Keratinocyte (primary cell): Measurements from ENCODE around the gene DIAPH3. TPM values are rescaled to one million over a fixed set of nuclear protein-coding genes. Genes with fewer than 3 reads are reported as not detected.

Source experiments
- DNase-seq: peaks from one replicate; pipeline ENCODE4 v3.0.0-alpha.2; 2011; ENCODE audit warnings: low read depth, missing footprints, low spot score
- FAIRE-seq: peaks from 2 replicates; lab custom pipeline; 2011; peaks lifted over from hg19 to GRCh38; lab: Jason Lieb, UNC
- H2AFZ ChIP-seq: 2 replicates; pipeline ENCODE4 v1.6.0; 2012; ENCODE audit warnings: low read length, control low read depth, inconsistent platforms; ENCODE audit not compliant: control insufficient read depth
- H3K27ac ChIP-seq: 2 replicates; pipeline ENCODE4 v1.5.1; 2011; ENCODE audit warnings: low read length; ENCODE audit not compliant: control insufficient read depth, insufficient read depth
- H3K27me3 ChIP-seq: 3 replicates; pipeline ENCODE4 v1.6.0; 2011; ENCODE audit warnings: low read length; ENCODE audit not compliant: control insufficient read depth, insufficient read depth; ENCODE audit errors: extremely low read depth
- H3K36me3 ChIP-seq, 2 experiments: 2 replicates in 1 of 2; 3 replicates in 1 of 2; pipeline ENCODE4 v1.5.1; 2011; ENCODE audit warnings: low read length in 2 of 2, mild to moderate bottlenecking in 1 of 2; ENCODE audit not compliant: control insufficient read depth in 2 of 2, insufficient read depth in 2 of 2; ENCODE audit errors: extremely low read depth in 1 of 2
- H3K4me1 ChIP-seq: 3 replicates; pipeline ENCODE4 v1.5.1; 2011; ENCODE audit warnings: low read length; ENCODE audit not compliant: control insufficient read depth, insufficient read depth; ENCODE audit errors: extremely low read depth
- H3K4me2 ChIP-seq: 3 replicates; pipeline ENCODE4 v1.6.0; 2011; ENCODE audit warnings: low read depth, low read length; ENCODE audit not compliant: control insufficient read depth, insufficient read depth; ENCODE audit errors: extremely low read depth
- H3K4me3 ChIP-seq, 3 experiments: fragments of 200-600 bp in 1 of 3; sonication (generic) in 1 of 3; 2 replicates in 2 of 3; 3 replicates in 1 of 3; pipeline ENCODE4 v1.5.1; 2011 to 2016; ENCODE audit warnings: low read length in 3 of 3, mild to moderate bottlenecking in 3 of 3, control low read depth in 2 of 3, inconsistent platforms in 1 of 3, low read depth in 1 of 3, mixed read lengths in 1 of 3, mixed run types in 1 of 3, moderate library complexity in 1 of 3; ENCODE audit not compliant: control insufficient read depth in 2 of 3, insufficient read depth in 2 of 3; ENCODE audit errors: extremely low read depth in 1 of 3
- H3K79me2 ChIP-seq: 2 replicates; pipeline ENCODE4 v1.6.0; 2012; ENCODE audit warnings: low read length; ENCODE audit not compliant: control insufficient read depth, insufficient read depth
- H3K9ac ChIP-seq: 3 replicates; pipeline ENCODE4 v1.6.0; 2011; ENCODE audit warnings: low read length; ENCODE audit not compliant: control insufficient read depth, insufficient read depth; ENCODE audit errors: extremely low read depth
- H3K9me1 ChIP-seq: 3 replicates; pipeline ENCODE4 v1.6.0; 2011; ENCODE audit warnings: low read length; ENCODE audit not compliant: control insufficient read depth, insufficient read depth; ENCODE audit errors: extremely low read depth
- H3K9me3 ChIP-seq: 2 replicates; pipeline ENCODE4 v1.5.1; 2012; ENCODE audit warnings: low read depth, low read length; ENCODE audit not compliant: control insufficient read depth
- H4K20me1 ChIP-seq: 3 replicates; pipeline ENCODE4 v1.6.0; 2011; ENCODE audit warnings: low read length; ENCODE audit not compliant: control insufficient read depth, insufficient read depth; ENCODE audit errors: extremely low read depth
- EZH2 ChIP-seq: IDR thresholded peaks from one replicate; pipeline ENCODE4 v1.6.1; 2012; ENCODE audit warnings: inconsistent platforms, mild to moderate bottlenecking, low read length, moderate library complexity
- dilution Hi-C: fragments of 300-500 bp; cut with MboI; formaldehyde crosslinking; loops from one replicate; pipeline ENCODE4 v1.7.0; 2020; ENCODE audit warnings: low sequenced_read_pairs; ENCODE audit not compliant: extremely low pct_ligation_motif_present
- polyA plus RNA-seq, 5 experiments: library from polyadenylated mRNA; depleted of rRNA in 3 of 5; stranded (reverse) in 3 of 5; stranded (forward) in 1 of 5; unstranded in 1 of 5; fragments of >200 nt; gene quantifications; 1 replicate in 1 of 5; 2 replicates in 3 of 5; 3 replicates in 1 of 5; pipeline versions ENCODE4 v1.2.1 to v1.2.3, GENCODE V29; 2011 to 2012; ENCODE audit warnings: missing spikeins in 2 of 5, low read depth in 1 of 5, low replicate concordance in 1 of 5
- TF ChIP-seq, protein P1 (sequence below), 3 experiments: IDR thresholded peaks in 1 of 3; conservative IDR thresholded peaks in 1 of 3; optimal IDR thresholded peaks in 1 of 3; 2 replicates in 2 of 3; 3 replicates in 1 of 3; pipeline versions ENCODE3 to v1.5.1; 2011; ENCODE audit warnings: low read length in 3 of 3, mild to moderate bottlenecking in 3 of 3, moderate library complexity in 2 of 3, control low read depth in 1 of 3, inconsistent platforms in 1 of 3; ENCODE audit not compliant: insufficient read depth in 2 of 3; ENCODE audit errors: extremely low read depth in 1 of 3

The DIAPH3 gene
- polyA plus RNA-seq, 1 donor (not counting 4 experiments of a cell fraction or from before 2014, with no cell fraction given): 9.0 TPM

DNA sequence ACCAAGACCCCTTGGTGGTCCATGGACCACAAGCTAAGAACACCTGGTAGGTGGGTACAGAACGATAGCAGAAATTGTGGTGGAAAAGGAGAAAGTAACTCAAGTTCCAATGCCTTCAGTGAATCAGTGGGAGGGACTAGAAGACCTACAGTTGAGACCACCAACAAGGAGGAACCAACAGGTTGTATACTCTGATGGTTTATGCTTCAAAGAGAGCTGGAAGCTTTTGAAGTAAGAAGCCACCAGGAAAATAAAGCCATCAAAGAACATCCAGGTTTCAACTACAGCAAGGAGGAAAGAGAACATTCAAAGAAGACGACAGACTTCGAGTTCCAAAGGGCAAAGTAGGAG lies 42.4 kb downstream of the DIAPH3 start:
- Histone ChIP-seq H3K4me2 (no peak overlapping the region), H3K27me3 (no peaks in the 10 kb centered on the region), H3K4me3 (no peak overlapping the region), H3K9ac (no peak overlapping the region), H3K4me1 (no peaks in the 10 kb centered on the region), H3K9me1 (no peaks in the 10 kb centered on the region), H3K36me3 (no peaks in the 10 kb centered on the region), H3K27ac (no peak overlapping the region), H3K79me2 (no peaks in the 10 kb centered on the region), H2AFZ (no peak overlapping the region), H4K20me1 (no peaks in the 10 kb centered on the region), H3K9me3 (no peaks in the 10 kb centered on the region)
- no peak for DNase-seq
- TF ChIP-seq EZH2: no peak
- TF ChIP-seq, protein P1, sequence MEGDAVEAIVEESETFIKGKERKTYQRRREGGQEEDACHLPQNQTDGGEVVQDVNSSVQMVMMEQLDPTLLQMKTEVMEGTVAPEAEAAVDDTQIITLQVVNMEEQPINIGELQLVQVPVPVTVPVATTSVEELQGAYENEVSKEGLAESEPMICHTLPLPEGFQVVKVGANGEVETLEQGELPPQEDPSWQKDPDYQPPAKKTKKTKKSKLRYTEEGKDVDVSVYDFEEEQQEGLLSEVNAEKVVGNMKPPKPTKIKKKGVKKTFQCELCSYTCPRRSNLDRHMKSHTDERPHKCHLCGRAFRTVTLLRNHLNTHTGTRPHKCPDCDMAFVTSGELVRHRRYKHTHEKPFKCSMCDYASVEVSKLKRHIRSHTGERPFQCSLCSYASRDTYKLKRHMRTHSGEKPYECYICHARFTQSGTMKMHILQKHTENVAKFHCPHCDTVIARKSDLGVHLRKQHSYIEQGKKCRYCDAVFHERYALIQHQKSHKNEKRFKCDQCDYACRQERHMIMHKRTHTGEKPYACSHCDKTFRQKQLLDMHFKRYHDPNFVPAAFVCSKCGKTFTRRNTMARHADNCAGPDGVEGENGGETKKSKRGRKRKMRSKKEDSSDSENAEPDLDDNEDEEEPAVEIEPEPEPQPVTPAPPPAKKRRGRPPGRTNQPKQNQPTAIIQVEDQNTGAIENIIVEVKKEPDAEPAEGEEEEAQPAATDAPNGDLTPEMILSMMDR (optimal IDR thresholded peaks at IDR 0.05 in 1 of 3, IDR thresholded peaks at IDR 0.05 in 1 of 3, conservative IDR thresholded peaks at IDR 0.05 in 1 of 3; ENCODE audit: extremely low read depth in 1 of 3, insufficient read depth in 2 of 3, low read length in 3 of 3): no peak
- FAIRE-seq: no peak
- dilution Hi-C loops: no loop called here

DNA sequence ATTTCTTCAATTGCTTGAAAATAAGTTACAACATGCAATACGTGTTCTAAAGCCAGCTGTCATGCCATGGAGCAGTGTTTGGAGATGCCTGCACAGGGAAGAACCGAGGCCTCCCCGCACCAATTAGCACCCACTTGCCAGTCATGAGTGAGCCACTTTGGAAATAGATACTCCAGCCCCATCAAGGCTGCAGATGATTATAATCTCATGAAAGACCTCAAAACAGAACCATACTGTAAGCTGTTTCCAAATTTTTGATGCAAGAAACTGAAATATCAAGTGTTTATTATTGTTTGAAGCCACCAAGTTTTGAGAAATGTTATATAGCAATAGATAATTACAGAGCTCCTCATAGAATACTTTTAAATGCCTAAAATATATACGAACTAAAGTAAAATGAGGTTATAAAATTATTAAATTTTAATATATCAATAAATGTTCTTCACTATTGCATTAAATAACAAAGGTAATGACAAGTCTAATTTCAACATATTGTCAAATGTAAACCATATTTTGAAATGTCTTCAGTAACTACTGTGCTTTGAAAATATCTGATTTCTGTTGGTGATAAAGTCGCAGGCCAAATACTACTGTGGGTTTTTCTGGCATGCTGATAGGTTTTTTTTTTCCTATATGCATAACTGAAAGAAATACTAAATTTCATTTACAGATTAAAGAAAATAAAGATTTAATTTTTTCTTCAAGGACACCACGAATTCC lies 43.0 kb downstream of the DIAPH3 start:
- no peak for TF ChIP-seq EZH2
- TF ChIP-seq, protein P1 (optimal IDR thresholded peaks at IDR 0.05 in 1 of 3, IDR thresholded peaks at IDR 0.05 in 1 of 3, conservative IDR thresholded peaks at IDR 0.05 in 1 of 3; ENCODE audit: extremely low read depth in 1 of 3, insufficient read depth in 2 of 3, low read length in 3 of 3): no peak
- no peaks in the 10 kb centered on the region for H4K20me1 ChIP-seq
- dilution Hi-C loops: no loop called here
- no peaks in the 10 kb centered on the region for H3K36me3 ChIP-seq
- DNase-seq (no peak), FAIRE-seq (no peak)
- H3K27ac ChIP-seq: no peak overlapping the region
- no peak overlapping the region for H3K4me2 ChIP-seq
- H3K27me3 ChIP-seq: no peaks in the 10 kb centered on the region
- H3K9ac ChIP-seq: no peak overlapping the region
- H3K4me3 ChIP-seq: no peak overlapping the region
- no peak overlapping the region for H2AFZ ChIP-seq
- H3K79me2 ChIP-seq: no peaks in the 10 kb centered on the region
- H3K4me1 ChIP-seq: no peaks in the 10 kb centered on the region
- no peaks in the 10 kb centered on the region for H3K9me1 ChIP-seq
- H3K9me3 ChIP-seq: no peaks in the 10 kb centered on the region
